Measurements from ENCODE around the gene MACROH2A1. TPM values are rescaled to one million over a fixed set of nuclear protein-coding genes. Genes with fewer than 3 reads are reported as not detected.

MACROH2A1 gene
- total RNA-seq, 4 donors from 2014 or later: 278 to 355 (median 319) TPM

- 83 to 88% methylated on average over 3 of the region's 4 CpGs for WGBS, 2 donors
- intact Hi-C loops (cut with DNase I): no loop called here
Observed at GRCh38 chr5:135318037-135318436, 81.0 kb downstream of the MACROH2A1 start.

DNA sequence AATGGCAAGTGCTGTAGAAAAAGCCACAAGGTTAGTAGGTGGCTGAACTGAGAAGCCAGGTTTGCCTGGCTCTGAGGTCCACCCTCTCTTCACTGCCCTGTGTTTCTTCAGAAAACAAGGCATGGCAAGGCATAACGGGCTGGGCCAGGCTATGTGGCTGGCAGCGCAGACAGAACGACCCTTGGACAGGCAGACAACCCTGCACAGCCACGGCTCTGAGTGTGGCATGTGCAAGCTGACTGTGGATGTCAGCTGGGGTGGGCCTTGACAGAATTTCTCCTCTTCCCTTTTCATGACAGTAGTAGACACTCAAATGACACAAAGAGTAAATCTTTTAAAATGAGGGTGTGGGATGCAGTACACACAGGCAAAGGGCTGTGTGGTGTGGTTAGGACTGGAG lies 81.7 kb downstream of the MACROH2A1 start:
- TF ChIP-seq CTCF (IDR thresholded peaks at IDR 0.05) (no peak), POLR2A (IDR thresholded peaks at IDR 0.05) (no peak)
- WGBS, 2 donors: 76 to 84% methylated on average over 4 of the region's 4 CpGs

More at GRCh38 chr5:135318037-135318436, 81.0 kb downstream of the MACROH2A1 start:
- Histone ChIP-seq H3K9me3 (no peaks in the 10 kb centered on the region), H3K4me1 (peaks cover 0 to 6% (median 0%) of the 10 kb centered on the region in 3 donors), H3K27me3 (no peaks in the 10 kb centered on the region), H3K36me3 (no peaks in the 10 kb centered on the region), H3K4me3 (no peak overlapping the region), H3K27ac (no peak overlapping the region)
- no peak for TF ChIP-seq POLR2A (IDR thresholded peaks at IDR 0.05)
- TF ChIP-seq CTCF (IDR thresholded peaks at IDR 0.05): no peak
- DNase-seq: no peak

DNA sequence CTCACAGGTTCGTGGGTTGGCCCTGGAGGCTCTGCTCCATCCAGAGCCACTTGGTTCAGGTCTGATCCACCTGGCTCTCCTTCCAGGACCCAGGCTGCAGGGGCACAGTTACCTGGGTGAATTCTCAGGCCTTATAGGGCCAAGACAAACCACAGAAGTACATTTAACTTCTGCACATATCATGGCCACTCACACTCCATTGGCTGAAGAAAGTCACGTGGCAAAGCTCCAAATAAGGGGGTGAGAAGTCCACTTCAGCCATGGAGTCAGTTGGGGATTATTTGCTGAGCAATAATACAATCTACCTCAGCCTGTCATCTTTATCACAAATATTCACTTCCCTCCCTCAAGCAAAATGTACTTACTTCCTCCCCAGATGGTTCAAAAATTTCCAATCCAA lies 83.6 kb downstream of the MACROH2A1 start:
- TF ChIP-seq POLR2A (IDR thresholded peaks at IDR 0.05) (no peak), CTCF (IDR thresholded peaks at IDR 0.05) (no peak)
- Histone ChIP-seq H3K4me1 (peaks cover 0 to 6% (median 0%) of the 10 kb centered on the region in 3 donors), H3K27me3 (no peaks in the 10 kb centered on the region), H3K9me3 (no peaks in the 10 kb centered on the region), H3K4me3 (no peak overlapping the region), H3K27ac (no peak overlapping the region), H3K36me3 (no peaks in the 10 kb centered on the region)
- intact Hi-C loops (cut with DNase I): no loop called here
- no peak for DNase-seq
- WGBS, 2 donors: 77 to 84% methylated on average over 2 of the region's 2 CpGs

More for the DNA sequence above, 81.7 kb downstream of the MACROH2A1 start:
- Histone ChIP-seq H3K27me3 (no peaks in the 10 kb centered on the region), H3K9me3 (no peaks in the 10 kb centered on the region), H3K4me1 (peaks cover 0 to 6% (median 0%) of the 10 kb centered on the region in 3 donors), H3K36me3 (no peaks in the 10 kb centered on the region), H3K27ac (no peak overlapping the region), H3K4me3 (no peak overlapping the region)
- no peak for DNase-seq
- intact Hi-C loops (cut with DNase I): no loop called here

- TF ChIP-seq CTCF (IDR thresholded peaks at IDR 0.05) (no peak), POLR2A (IDR thresholded peaks at IDR 0.05) (no peak)
- Histone ChIP-seq H3K27ac (no peak overlapping the region), H3K4me3 (no peak overlapping the region), H3K36me3 (no peaks in the 10 kb centered on the region), H3K27me3 (no peaks in the 10 kb centered on the region), H3K9me3 (no peaks in the 10 kb centered on the region), H3K4me1 (peaks cover 0 to 13% (median 0%) of the 10 kb centered on the region in 3 donors)
- intact Hi-C loops (cut with DNase I): no loop called here
- WGBS, 2 donors: 75% methylated on average over 1 of the region's 2 CpGs; no CpG with 5 or more reads in 1 of the 2 donors
- no peak for DNase-seq
Observed at GRCh38 chr5:135313946-135314345, 85.1 kb downstream of the MACROH2A1 start.

DNA sequence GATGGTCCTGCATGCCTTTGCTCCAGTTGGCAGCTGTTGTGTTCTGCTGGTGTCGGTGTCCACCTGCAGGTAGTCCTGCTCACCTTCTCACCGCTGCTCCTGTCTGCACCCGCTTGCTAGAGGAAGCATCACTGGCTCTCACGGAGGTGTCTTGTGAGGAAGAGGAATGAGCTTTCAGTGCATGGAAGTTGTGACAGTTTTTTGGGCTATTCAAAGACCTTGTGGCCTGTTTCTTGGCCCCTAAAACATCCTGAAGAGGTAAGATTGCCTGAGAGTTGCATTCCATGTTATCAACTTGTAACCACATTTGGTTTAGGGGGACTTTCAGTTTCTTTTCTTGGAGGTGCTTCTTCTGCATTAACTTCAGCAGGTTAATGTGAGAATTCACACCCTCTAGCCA lies 85.6 kb downstream of the MACROH2A1 start:
- no peak overlapping the region for H3K27ac ChIP-seq
- TF ChIP-seq POLR2A (IDR thresholded peaks at IDR 0.05): no peak
- TF ChIP-seq CTCF (IDR thresholded peaks at IDR 0.05): no peak
- H3K36me3 ChIP-seq: no peaks in the 10 kb centered on the region
- no peak overlapping the region for H3K4me3 ChIP-seq
- DNase-seq: no peak
- 83 to 94% methylated on average over 3 to 4 of the region's 4 CpGs for WGBS, 2 donors
- H3K9me3 ChIP-seq: no peaks in the 10 kb centered on the region
- peaks cover 0 to 18% (median 3%) of the 10 kb centered on the region in 3 donors for H3K4me1 ChIP-seq
- intact Hi-C loops (cut with DNase I): no loop called here
- H3K27me3 ChIP-seq: no peaks in the 10 kb centered on the region
